HepG2 (cell line): Measurements from ENCODE around the gene CFAP43. TPM values are rescaled to one million over a fixed set of nuclear protein-coding genes. Genes with fewer than 3 reads are reported as not detected.

Source experiments
- ATAC-seq: fragments of 200-7000 bp; cut with Tn5 transposase; 3 replicates; pipeline ENCODE4 v1.9.1; 2020; ENCODE audit warnings: mild to moderate bottlenecking, moderate library complexity
- BruUV-seq: library from RNA; stranded (reverse); fragments of 400-500 nt; replicated peaks from 2 replicates; lab custom pipeline; 2021; lab: Mats Ljungman, UMichigan
- CTCF ChIA-PET: fragments of 300-600 bp; formaldehyde crosslinking; extraction: SDS; loops from one replicate; lab custom pipeline; 2021; ENCODE audit warnings: low total read pairs, inconsistent platforms, low intra/inter-chr PET ratio; lab: Yijun Ruan, JAX
- POLR2A ChIA-PET: fragments of 350-600 bp; sonication (Branson Sonifier 250); formaldehyde crosslinking; loops from one replicate; lab custom pipeline; 2020; ENCODE audit warnings: antibody characterized with exemption, inconsistent platforms; lab: Yijun Ruan, JAX
- DNase-seq: peaks from one replicate; pipeline ENCODE4 v3.0.0-alpha.2; 2015; ENCODE audit warnings: low spot score
- FAIRE-seq: peaks from 3 replicates; lab custom pipeline; 2011; peaks lifted over from hg19 to GRCh38; lab: Jason Lieb, UNC
- H2AFZ ChIP-seq: one replicate; pipeline ENCODE4 v1.6.1; 2011; ENCODE audit warnings: low read length, inconsistent platforms
- H3K27ac ChIP-seq: fragments of 300-600 bp; 3 replicates; pipeline ENCODE4 v1.8.0; 2011; ENCODE audit warnings: mixed run types, mild to moderate bottlenecking, mixed read lengths, low read length, inconsistent platforms; ENCODE audit not compliant: insufficient read depth; ENCODE audit errors: extremely low read length
- H3K27me3 ChIP-seq, 2 experiments: fragments of 200-600 bp in 1 of 2; 2 replicates in 1 of 2; 3 replicates in 1 of 2; pipeline versions ENCODE4 v1.6.0 to v1.8.0; 2011; ENCODE audit warnings: low read length in 2 of 2, mild to moderate bottlenecking in 2 of 2, moderate library complexity in 2 of 2, inconsistent platforms in 1 of 2; ENCODE audit not compliant: insufficient read depth in 2 of 2, control insufficient read depth in 1 of 2
- H3K36me3 ChIP-seq, 2 experiments: fragments of 200-600 bp in 1 of 2; replicated peaks in 1 of 2; 2 replicates in 1 of 2; 3 replicates in 1 of 2; pipeline versions ENCODE4 v1.5.1 to v1.8.0; 2011; ENCODE audit warnings: low read length in 2 of 2, inconsistent platforms in 1 of 2; ENCODE audit not compliant: insufficient read depth in 2 of 2, control insufficient read depth in 1 of 2
- H3K4me1 ChIP-seq: 2 replicates; pipeline ENCODE4 v1.5.1; 2012; ENCODE audit warnings: low read length, inconsistent platforms; ENCODE audit not compliant: insufficient read depth
- H3K4me2 ChIP-seq: 2 replicates; pipeline ENCODE4 v1.6.0; 2011; ENCODE audit warnings: low read depth, low read length, inconsistent platforms
- H3K4me3 ChIP-seq, 3 experiments: fragments of 200-600 bp in 1 of 3; sonication (generic), shearing (Covaris generic) in 1 of 3; replicated peaks in 1 of 3; 2 replicates each; pipeline ENCODE4 v1.5.1; 2011 to 2016; ENCODE audit warnings: low read length in 3 of 3, inconsistent platforms in 2 of 3, low read depth in 2 of 3, mild to moderate bottlenecking in 2 of 3, control low read depth in 1 of 3, mixed read lengths in 1 of 3; ENCODE audit not compliant: insufficient read depth in 1 of 3
- H3K79me2 ChIP-seq: one replicate; pipeline ENCODE4 v1.6.1; 2011; ENCODE audit warnings: low read length, inconsistent platforms; ENCODE audit not compliant: insufficient read depth
- H3K9ac ChIP-seq: 2 replicates; pipeline ENCODE4 v1.6.0; 2011; ENCODE audit warnings: mild to moderate bottlenecking, low read depth, low read length, inconsistent platforms; ENCODE audit not compliant: insufficient read depth
- H3K9me3 ChIP-seq: 2 replicates; pipeline ENCODE4 v1.5.1; 2012; ENCODE audit warnings: mild to moderate bottlenecking, low read length
- H4K20me1 ChIP-seq: 2 replicates; pipeline ENCODE4 v1.6.0; 2011; ENCODE audit warnings: inconsistent platforms, mild to moderate bottlenecking, low read length, moderate library complexity; ENCODE audit not compliant: insufficient read depth
- HMGA1 ChIP-seq: sonication (generic); formaldehyde crosslinking; conservative IDR thresholded peaks from 2 replicates; pipeline ENCODE4 v1.4.0; 2020; ENCODE audit warnings: missing genetic modification reagents
- HNRNPLL ChIP-seq: fragments of 200-400 bp; formaldehyde crosslinking; IDR thresholded peaks from 2 replicates; pipeline ENCODE4 v1.6.1; 2017; ENCODE audit warnings: mild to moderate bottlenecking, low read depth, low read length; ENCODE audit not compliant: poor library complexity, severe bottlenecking
- MAFF ChIP-seq: IDR thresholded peaks from 2 replicates; pipeline ENCODE4 v1.6.1; 2011; ENCODE audit warnings: low read depth, low read length, improper control_type of control experiment
- MAFK ChIP-seq, 2 experiments: IDR thresholded peaks in 1 of 2; conservative IDR thresholded peaks in 1 of 2; 2 replicates each; pipeline ENCODE4 v1.6.1; 2011; ENCODE audit warnings: improper control_type of control experiment in 2 of 2, low read length in 2 of 2
- MXD3 ChIP-seq: IDR thresholded peaks from 2 replicates; pipeline ENCODE4 v1.6.1; 2016; ENCODE audit warnings: mild to moderate bottlenecking, missing biosample characterization, missing genetic modification reagents
- SAP130 ChIP-seq: IDR thresholded peaks from 2 replicates; pipeline ENCODE4 v1.6.1; 2016; ENCODE audit warnings: low read depth
- TBP ChIP-seq: sonication (generic); formaldehyde crosslinking; IDR thresholded peaks from 2 replicates; pipeline ENCODE4 v1.5.0; 2020; ENCODE audit warnings: missing genetic modification reagents
- ZBTB25 ChIP-seq: IDR thresholded peaks from 2 replicates; pipeline ENCODE4 v1.6.1; 2018; ENCODE audit warnings: missing genetic modification reagents
- ZNF784 ChIP-seq: sonication (generic); formaldehyde crosslinking; IDR thresholded peaks from 2 replicates; pipeline ENCODE4 v1.5.1; 2020; ENCODE audit warnings: missing genetic modification reagents, mild to moderate bottlenecking, borderline replicate concordance
- WGBS: methylation state at CpG from one replicate; pipeline ENCODE4 v1.1.6; 2017; ENCODE audit warnings: low lambda C conversion rate; 5-methylcytosine and 5-hydroxymethylcytosine counted together
- in situ Hi-C: cut with HindIII; loops from 2 replicates; pipeline ENCODE4 v1.10.0; 2017; ENCODE audit warnings: low pct_unique_long_range_greater_than_20kb; ENCODE audit not compliant: extremely low pct_ligation_motif_present
- intact Hi-C: fragments of 100-400 bp; cut with micrococcal nuclease; formaldehyde crosslinking; loops from one replicate; pipeline ENCODE4 v1.10.0; 2022; ENCODE audit not compliant: unreplicated experiment
- polyA plus RNA-seq, 8 experiments: library from polyadenylated mRNA; depleted of rRNA in 3 of 8; stranded (reverse) in 7 of 8; unstranded in 1 of 8; fragments of >200 nt; fragmentation: Illumina TruSeq in 4 of 8; extraction: Trizol in 4 of 8; gene quantifications; 2 replicates each; pipeline versions ENCODE4 v1.2.1 to v1.2.3, GENCODE V29; 2011 to 2016; ENCODE audit warnings: low read depth in 4 of 8, missing spikeins in 1 of 8, mixed read lengths in 1 of 8; ENCODE audit not compliant: insufficient read depth in 1 of 8
- total RNA-seq, 5 experiments: library from RNA; depleted of rRNA; stranded (reverse); fragments of >200 nt; fragmentation: Illumina TruSeq; extraction: Trizol; gene quantifications; 2 replicates each; pipeline ENCODE4 v1.2.3, GENCODE V29; 2016; ENCODE audit warnings: low read depth in 1 of 5

Gene CFAP43
- total and polyA plus RNA-seq, 2 of the 13 experiments (the other 11 are each of a cell fraction or from before 2014, with no cell fraction given): 0.24 to 0.38 TPM

- Histone ChIP-seq H3K9me3 (no peaks in the 10 kb centered on the region), H4K20me1 (no peaks in the 10 kb centered on the region), H3K4me1 (no peaks in the 10 kb centered on the region), H3K4me2 (no peak overlapping the region), H2AFZ (no peak overlapping the region), H3K79me2 (no peaks in the 10 kb centered on the region), H3K36me3 (no peaks in the 10 kb centered on the region), H3K9ac (no peak overlapping the region), H3K4me3 (no peak overlapping the region), H3K27me3 (no peaks in the 10 kb centered on the region), H3K27ac (no peak overlapping the region)
- 60% methylated on average over 6 of the region's 6 CpGs for WGBS
- TF ChIP-seq MAFK (conservative IDR thresholded peaks at IDR 0.05 in 1 of 2, IDR thresholded peaks at IDR 0.05 in 1 of 2; ENCODE audit: low read length in 2 of 2) (peak; percentile 61 to 70), ZNF784 (CRISPR knock-in tag) (no peak), MAFF (peak; percentile 77)
- ChIA-PET POLR2A (no interaction called here), CTCF (no interaction called here)
- BruUV-seq: no TSS peak
- intact Hi-C loops: no loop called here
- in situ Hi-C loops: no loop called here
- ATAC-seq: no peak
- DNase-seq: no peak
- FAIRE-seq: no peak
Observed at GRCh38 chr10:104138131-104138530, 94.0 kb downstream of the CFAP43 start.

- Histone ChIP-seq H3K4me3 (no peak overlapping the region), H3K36me3 (no peaks in the 10 kb centered on the region), H3K27ac (no peak overlapping the region), H3K4me1 (no peaks in the 10 kb centered on the region), H3K9me3 (no peaks in the 10 kb centered on the region), H2AFZ (no peak overlapping the region), H3K79me2 (no peaks in the 10 kb centered on the region), H3K4me2 (no peak overlapping the region), H3K27me3 (no peaks in the 10 kb centered on the region), H4K20me1 (no peaks in the 10 kb centered on the region), H3K9ac (no peak overlapping the region)
- no peak for FAIRE-seq
- in situ Hi-C loops: no loop called here
- no peak for ATAC-seq
- intact Hi-C loops: no loop called here
- DNase-seq: no peak
- BruUV-seq: no TSS peak
- POLR2A ChIA-PET: no interaction called here
- CTCF ChIA-PET: no interaction called here
- WGBS: 26% methylated on average over 3 of the region's 3 CpGs
- TF ChIP-seq HNRNPLL (no peak), MXD3 (CRISPR knock-in tag) (no peak), HMGA1 (CRISPR knock-in tag) (no peak), TBP (CRISPR knock-in tag) (no peak), ZBTB25 (CRISPR knock-in tag) (no peak), SAP130 (CRISPR knock-in tag) (no peak)
Observed at GRCh38 chr10:104130041-104130440, 102.1 kb downstream of the CFAP43 start.
